K562 (cell line): ENCODE measurements around the gene VPS26A. TPM values are rescaled to one million over a fixed set of nuclear protein-coding genes. Genes with fewer than 3 reads are reported as not detected.

Experiments
- ATAC-seq: fragments of 200-7000 bp; cut with Tn5 transposase; 3 replicates; pipeline ENCODE4 v1.9.1; 2020; ENCODE audit warnings: moderate library complexity
- BruUV-seq: library from RNA; stranded (reverse); fragments of 400-500 nt; replicated peaks from 2 replicates; lab custom pipeline; 2021; lab: Mats Ljungman, UMichigan
- CTCF ChIA-PET: fragments of 300-600 bp; formaldehyde crosslinking; extraction: SDS; loops from one replicate; lab custom pipeline; 2021; ENCODE audit warnings: low intra/inter-chr PET ratio; lab: Yijun Ruan, JAX
- POLR2A ChIA-PET: fragments of 300-600, 350-650 bp; sonication (Branson Sonifier 250); formaldehyde crosslinking; extraction: SDS; loops from one replicate; lab custom pipeline; 2021; ENCODE audit warnings: antibody characterized with exemption, inconsistent platforms; lab: Yijun Ruan, JAX
- DNase-seq, 4 experiments: peaks; one replicate each; pipeline versions ENCODE4 v3.0.0 to v3.0.0-alpha.2; 2011 to 2018; ENCODE audit warnings: low spot score in 3 of 4, mixed read lengths in 3 of 4; ENCODE audit errors: extremely low read depth in 1 of 4
- FAIRE-seq: peaks from 2 replicates; lab custom pipeline; 2011; peaks lifted over from hg19 to GRCh38; lab: Jason Lieb, UNC
- H2AFZ ChIP-seq: 2 replicates; pipeline ENCODE4 v1.6.0; 2011; ENCODE audit warnings: low read depth, low read length, control low read depth, inconsistent platforms
- H3K27ac ChIP-seq: fragments of 200-600 bp; 3 replicates; pipeline ENCODE4 v1.8.0; 2011; ENCODE audit warnings: low read depth, mild to moderate bottlenecking, control low read depth, inconsistent platforms, low read length, moderate library complexity, mixed read lengths; ENCODE audit errors: extremely low read depth
- H3K27me3 ChIP-seq, 2 experiments: fragments of 300-600 bp in 1 of 2; 2 replicates in 1 of 2; 3 replicates in 1 of 2; pipeline versions ENCODE4 v1.6.0 to v1.8.0; 2011; ENCODE audit warnings: inconsistent platforms in 2 of 2, low read length in 2 of 2, mild to moderate bottlenecking in 1 of 2, mixed read lengths in 1 of 2, moderate library complexity in 1 of 2; ENCODE audit not compliant: control insufficient read depth in 2 of 2, insufficient read depth in 2 of 2
- H3K36me3 ChIP-seq: fragments of 300-600 bp; 3 replicates; pipeline ENCODE4 v1.8.0; 2011; ENCODE audit warnings: mild to moderate bottlenecking, low read length, inconsistent platforms; ENCODE audit not compliant: control insufficient read depth, insufficient read depth
- H3K4me1 ChIP-seq, 2 experiments: fragments of 200-600 bp in 1 of 2; replicated peaks in 1 of 2; 2 replicates in 1 of 2; 3 replicates in 1 of 2; pipeline versions ENCODE4 v1.5.1 to v1.8.0; 2011; ENCODE audit warnings: inconsistent platforms in 2 of 2, low read length in 2 of 2, mild to moderate bottlenecking in 1 of 2, mixed read lengths in 1 of 2, moderate library complexity in 1 of 2; ENCODE audit not compliant: control insufficient read depth in 2 of 2, insufficient read depth in 2 of 2
- H3K4me2 ChIP-seq: 2 replicates; pipeline ENCODE4 v1.6.1; 2011; ENCODE audit warnings: low read length, control low read depth, inconsistent platforms, mixed read lengths; ENCODE audit not compliant: insufficient read depth
- H3K4me3 ChIP-seq: fragments of 200-600 bp; sonication (generic), shearing (Covaris generic); 2 replicates; pipeline ENCODE4 v1.5.1; 2016; ENCODE audit warnings: control low read depth, inconsistent platforms
- H3K79me2 ChIP-seq: fragments of 200-600 bp; 3 replicates; pipeline ENCODE4 v1.8.0; 2011; ENCODE audit warnings: low read length, inconsistent platforms; ENCODE audit not compliant: control insufficient read depth, insufficient read depth
- H3K9ac ChIP-seq, 2 experiments: 2 replicates each; pipeline versions ENCODE4 v1.6.0 to v1.6.1; 2011; ENCODE audit warnings: low read depth in 2 of 2, low read length in 2 of 2, control low read depth in 1 of 2, inconsistent platforms in 1 of 2, mild to moderate bottlenecking in 1 of 2, mixed read lengths in 1 of 2; ENCODE audit not compliant: insufficient read depth in 1 of 2
- H3K9me1 ChIP-seq: one replicate; pipeline ENCODE4 v1.6.0; 2011; ENCODE audit warnings: inconsistent platforms, mild to moderate bottlenecking, low read length, moderate library complexity; ENCODE audit not compliant: control insufficient read depth, insufficient read depth
- H3K9me3 ChIP-seq: replicated peaks from 2 replicates; pipeline ENCODE4 v1.5.1; 2011; ENCODE audit warnings: low read depth, low read length, inconsistent platforms; ENCODE audit not compliant: control insufficient read depth, insufficient read depth
- H4K20me1 ChIP-seq: replicated peaks from 2 replicates; pipeline ENCODE4 v1.6.1; 2011; ENCODE audit warnings: low read length, inconsistent platforms, mixed read lengths; ENCODE audit not compliant: control insufficient read depth, insufficient read depth
- DMBX1 ChIP-seq: fragments of 250-450 bp; sonication (Bioruptor Pico); IDR thresholded peaks from 2 replicates; pipeline ENCODE4 v1.8.0; 2022; ENCODE audit warnings: inconsistent platforms, mild to moderate bottlenecking, moderate library complexity, borderline replicate concordance
- ETV5 ChIP-seq: sonication (generic); formaldehyde crosslinking; IDR thresholded peaks from 2 replicates; pipeline ENCODE4 v1.4.0; 2020; ENCODE audit warnings: low read depth, mild to moderate bottlenecking, missing genetic modification reagents
- GABPB1 ChIP-seq: sonication (generic); formaldehyde crosslinking; IDR thresholded peaks from 2 replicates; pipeline ENCODE4 v1.8.0; 2022; ENCODE audit warnings: mild to moderate bottlenecking, missing genetic modification reagents
- HCFC1 ChIP-seq: IDR thresholded peaks from 2 replicates; pipeline ENCODE4 v1.6.1; 2012; ENCODE audit warnings: low read depth, low read length, improper control_type of control experiment
- HNRNPL ChIP-seq: fragments of 200-400 bp; formaldehyde crosslinking; IDR thresholded peaks from 2 replicates; pipeline ENCODE4 v1.6.1; 2017; ENCODE audit warnings: low read depth, mild to moderate bottlenecking, low read length
- L3MBTL2 ChIP-seq: fragments of 450-650 bp; IDR thresholded peaks from 2 replicates; pipeline ENCODE4 v1.6.1; 2016; ENCODE audit warnings: mild to moderate bottlenecking, moderate library complexity
- MEF2D ChIP-seq: conservative IDR thresholded peaks from 2 replicates; pipeline ENCODE4 v1.6.1; 2016; ENCODE audit warnings: low read depth, missing genetic modification characterization, missing compliant biosample characterization
- MTA3 ChIP-seq: fragments of 450-650 bp; formaldehyde crosslinking; IDR thresholded peaks from 2 replicates; pipeline ENCODE4 v1.6.1; 2017; ENCODE audit warnings: mild to moderate bottlenecking, borderline replicate concordance
- NCOR1 ChIP-seq: fragments of 450-650 bp; IDR thresholded peaks from 2 replicates; pipeline ENCODE4 v1.6.1; 2016; ENCODE audit warnings: mild to moderate bottlenecking, moderate library complexity
- RBM39 ChIP-seq: fragments of 200-400 bp; formaldehyde crosslinking; optimal IDR thresholded peaks from 2 replicates; pipeline ENCODE3; 2018; ENCODE audit warnings: low read depth, low read length
- SAP30 ChIP-seq: fragments of 200-600 bp; sonication (generic); IDR thresholded peaks from 2 replicates; pipeline ENCODE4 v1.6.1; 2012; ENCODE audit warnings: borderline replicate concordance, low read depth, mild to moderate bottlenecking, moderate library complexity, low read length, control low read depth, inconsistent platforms; ENCODE audit not compliant: insufficient read depth, poor library complexity, severe bottlenecking
- SMARCA4 ChIP-seq: fragments of 450-650 bp; IDR thresholded peaks from 2 replicates; pipeline ENCODE4 v1.6.1; 2016
- ZBED1 ChIP-seq: IDR thresholded peaks from 2 replicates; pipeline ENCODE4 v1.6.1; 2014
- ZBTB7A ChIP-seq: IDR thresholded peaks from 2 replicates; pipeline ENCODE4 v1.6.1; 2011; ENCODE audit warnings: low read depth, mild to moderate bottlenecking, low read length, moderate library complexity, borderline replicate concordance; ENCODE audit not compliant: control insufficient read depth
- ZKSCAN8 ChIP-seq: fragments of 200-800 bp; sonication (Bioruptor generic); IDR thresholded peaks from 2 replicates; pipeline ENCODE4 v1.6.1; 2016; ENCODE audit warnings: missing genetic modification characterization, missing compliant biosample characterization
- ZNF263 ChIP-seq: sonication (generic); formaldehyde crosslinking; IDR thresholded peaks from 2 replicates; pipeline ENCODE4 v1.8.0; 2022; ENCODE audit warnings: mild to moderate bottlenecking, missing genetic modification reagents, borderline replicate concordance
- ZNF431 ChIP-seq: sonication (generic); formaldehyde crosslinking; IDR thresholded peaks from 2 replicates; pipeline ENCODE4 v1.8.0; 2022; ENCODE audit warnings: mild to moderate bottlenecking, missing genetic modification reagents
- ZNF592 ChIP-seq: fragments of 450-650 bp; IDR thresholded peaks from 2 replicates; pipeline ENCODE4 v1.6.1; 2017; ENCODE audit warnings: antibody characterized with exemption, mild to moderate bottlenecking
- whole genome bisulfite sequencing: fragments of 100-300 bp; shearing (Covaris generic); methylation state at CpG from one replicate; pipeline ENCODE4 v1.1.6; 2016; ENCODE audit warnings: low coverage, mixed read lengths; ENCODE audit not compliant: insufficient coverage; ENCODE audit errors: missing lambda C conversion rate; 5-methylcytosine and 5-hydroxymethylcytosine counted together
- in situ Hi-C: fragments of 300-500 bp; cut with MboI; formaldehyde crosslinking; loops from 4 replicates; pipeline ENCODE4 v1.15.0; 2018; ENCODE audit warnings: inconsistent platforms, mixed read lengths
- intact Hi-C: fragments of 100-400 bp; cut with micrococcal nuclease; formaldehyde crosslinking; loops from 2 replicates; pipeline ENCODE4 v1.14.2; 2022
- polyA plus RNA-seq, 8 experiments: library from polyadenylated mRNA; depleted of rRNA in 4 of 8; stranded (reverse) in 5 of 8; unstranded in 3 of 8; fragments of >200 nt; fragmentation: Nextera tagmentation in 2 of 8; fragmentation: Illumina TruSeq in 1 of 8; extraction: Ambion mirVana in 2 of 8; extraction: Trizol in 1 of 8; gene quantifications; 2 replicates each; pipeline versions ENCODE4 v1.2.1 to v1.2.3, GENCODE V29; 2011 to 2014; ENCODE audit warnings: inconsistent platforms in 1 of 8, missing spikeins in 1 of 8
- total RNA-seq, 7 experiments: library from RNA; depleted of rRNA in 6 of 7; stranded (reverse); fragments of >200 nt in 6 of 7; fragmentation: Illumina TruSeq in 2 of 7; extraction: Trizol in 2 of 7; gene quantifications; 2 replicates each; pipeline versions ENCODE4 v1.2.1 to v1.2.3, GENCODE V29; 2011 to 2021; ENCODE audit warnings: low replicate concordance in 1 of 7

VPS26A gene
- total and polyA plus RNA-seq, 9 of the 15 experiments (the other 6 are each of a cell fraction or from before 2014, with no cell fraction given) = 47.1 to 137 (median 69.3) TPM

GRCh38 chr10:69124563-69125268, 738 bp downstream of the VPS26A start:
- in situ Hi-C loops (no loop called here), intact Hi-C loops (loop anchor here (1.0 to 5.0 kb wide), 3 partner anchors 36 to 93 kb away; partner anchors contain the start of gene SRGN)
- H3K36me3 ChIP-seq = peaks cover 3% of the 10 kb centered on the region; the same call in 1 of the 3 replicates
- ATAC-seq (peak; percentile 31), FAIRE-seq (peak; percentile 82), DNase-seq (peak in 3 of 4 experiments; percentile 20 to 78 (median 72))
- no peaks in the 10 kb centered on the region for H4K20me1 ChIP-seq
- TSS peak; percentile 74 for BruUV-seq
- CTCF ChIA-PET = interaction anchor here (2.1 kb wide), 1 partner anchor 119 kb away, joined by 16 read pairs; no protein-coding TSS in a partner anchor
- H3K9ac ChIP-seq = peak overlapping the region; percentile 90 to 94
- H3K27ac ChIP-seq = peak overlapping the region; percentile 90
- peak overlapping the region; percentile 66 for H2AFZ ChIP-seq
- H3K9me1 ChIP-seq = no peaks in the 10 kb centered on the region
- POLR2A ChIA-PET = interaction anchor here (0.6 to 1.5 kb wide), 21 partner anchors 8 to 344 kb away, joined by 3 to 9 read pairs (median 3); partner anchors contain the start of genes KIFBP, SRGN and SUPV3L1
- H3K27me3 ChIP-seq = no peaks in the 10 kb centered on the region
- H3K79me2 ChIP-seq = peaks cover 56% of the 10 kb centered on the region
- under 1% methylated on average over 26 of the region's 26 CpGs for WGBS
- no peaks in the 10 kb centered on the region for H3K9me3 ChIP-seq
- peak overlapping the region; percentile 84 for H3K4me3 ChIP-seq
- peaks cover 10 to 12% of the 10 kb centered on the region in 2 experiments; a peak in 3 of 5 replicates for H3K4me1 ChIP-seq
- H3K4me2 ChIP-seq = peak overlapping the region; percentile 97
- TF ChIP-seq SAP30 (peak; percentile 17), RBM39 (peak; percentile 39), ZKSCAN8 (peak; percentile 99), ETV5 (CRISPR knock-in tag) (peak; percentile 43; the same call in 1 of the 2 replicates), HCFC1 (no peak), SMARCA4 (0 out of 2 replicates have a peak, but pooled peaks have one; percentile 22), ZNF592 (0 out of 2 replicates have a peak, but pooled peaks have one; percentile 40), NCOR1 (no peak), MEF2D (tag) (0 out of 2 replicates have a peak, but pooled peaks have one; percentile 21), ZNF263 (peak; percentile 54; the same call in 1 of the 2 replicates), ZBED1 (0 out of 2 replicates have a peak, but pooled peaks have one; percentile 12), GABPB1 (CRISPR knock-in tag) (peak; percentile 14), MTA3 (0 out of 2 replicates have a peak, but pooled peaks have one; percentile 14), HNRNPL (peak; percentile 2; the same call in 1 of the 2 replicates), DMBX1 (CRISPR knock-in tag) (peak; percentile 41; the same call in 1 of the 2 replicates), ZNF431 (CRISPR knock-in tag) (0 out of 2 replicates have a peak, but pooled peaks have one; percentile 62), L3MBTL2 (peak; percentile 3; the same call in 1 of the 2 replicates), ZBTB7A (peak; percentile 86)
